Panc1 (cell line): ENCODE data around the gene PLIN5.

ENCODE experiments used
- CTCF ChIP-seq: fragments of 450-650 bp; IDR thresholded peaks from 2 replicates; pipeline ENCODE4 v1.5.1; 2017; ENCODE audit warnings: mild to moderate bottlenecking
- TCF7L2 ChIP-seq: IDR thresholded peaks from 2 replicates; pipeline ENCODE4 v1.6.1; 2011; ENCODE audit warnings: mild to moderate bottlenecking, low read depth, low read length, inconsistent platforms
- TF ChIP-seq, protein P1 (sequence below), 2 experiments: IDR thresholded peaks; 2 replicates each; pipeline ENCODE4 v1.6.1; 2011 to 2012; ENCODE audit warnings: low read depth in 2 of 2, control low read depth in 1 of 2, low read length in 1 of 2, mild to moderate bottlenecking in 1 of 2, moderate library complexity in 1 of 2; ENCODE audit not compliant: insufficient read depth in 1 of 2

DNA sequence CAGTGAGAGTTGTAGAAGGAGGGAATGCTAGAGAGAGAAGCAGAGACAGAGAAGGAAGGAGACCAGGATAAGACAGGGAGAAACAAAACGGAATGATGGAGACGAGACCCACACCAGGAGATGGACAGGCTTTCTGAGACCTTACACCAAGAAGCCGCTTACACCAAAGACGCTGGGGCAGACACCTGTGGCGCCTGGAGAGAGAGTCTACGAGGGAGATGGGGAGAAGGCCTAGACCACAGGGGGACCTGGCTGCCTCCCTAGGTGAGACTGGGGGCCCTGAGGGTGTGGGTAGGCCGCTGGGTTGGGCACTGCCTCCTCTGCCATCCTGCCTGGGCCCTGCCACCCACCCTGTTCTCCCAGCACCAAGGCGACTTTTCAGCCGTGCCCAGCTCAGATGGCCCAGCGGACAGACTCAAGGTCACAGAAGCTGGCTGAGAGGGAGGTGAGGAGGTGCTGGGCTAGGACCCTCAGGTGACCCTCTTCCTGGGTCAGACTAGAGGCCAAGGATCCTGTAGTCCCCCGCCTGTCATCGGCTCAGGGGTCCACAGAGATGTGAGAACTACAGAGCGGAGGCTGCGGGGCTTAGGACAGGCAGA, 5.0 kb downstream of the PLIN5 start:
- TF ChIP-seq CTCF (no peak), TCF7L2 (no peak)
- TF ChIP-seq, protein P1, sequence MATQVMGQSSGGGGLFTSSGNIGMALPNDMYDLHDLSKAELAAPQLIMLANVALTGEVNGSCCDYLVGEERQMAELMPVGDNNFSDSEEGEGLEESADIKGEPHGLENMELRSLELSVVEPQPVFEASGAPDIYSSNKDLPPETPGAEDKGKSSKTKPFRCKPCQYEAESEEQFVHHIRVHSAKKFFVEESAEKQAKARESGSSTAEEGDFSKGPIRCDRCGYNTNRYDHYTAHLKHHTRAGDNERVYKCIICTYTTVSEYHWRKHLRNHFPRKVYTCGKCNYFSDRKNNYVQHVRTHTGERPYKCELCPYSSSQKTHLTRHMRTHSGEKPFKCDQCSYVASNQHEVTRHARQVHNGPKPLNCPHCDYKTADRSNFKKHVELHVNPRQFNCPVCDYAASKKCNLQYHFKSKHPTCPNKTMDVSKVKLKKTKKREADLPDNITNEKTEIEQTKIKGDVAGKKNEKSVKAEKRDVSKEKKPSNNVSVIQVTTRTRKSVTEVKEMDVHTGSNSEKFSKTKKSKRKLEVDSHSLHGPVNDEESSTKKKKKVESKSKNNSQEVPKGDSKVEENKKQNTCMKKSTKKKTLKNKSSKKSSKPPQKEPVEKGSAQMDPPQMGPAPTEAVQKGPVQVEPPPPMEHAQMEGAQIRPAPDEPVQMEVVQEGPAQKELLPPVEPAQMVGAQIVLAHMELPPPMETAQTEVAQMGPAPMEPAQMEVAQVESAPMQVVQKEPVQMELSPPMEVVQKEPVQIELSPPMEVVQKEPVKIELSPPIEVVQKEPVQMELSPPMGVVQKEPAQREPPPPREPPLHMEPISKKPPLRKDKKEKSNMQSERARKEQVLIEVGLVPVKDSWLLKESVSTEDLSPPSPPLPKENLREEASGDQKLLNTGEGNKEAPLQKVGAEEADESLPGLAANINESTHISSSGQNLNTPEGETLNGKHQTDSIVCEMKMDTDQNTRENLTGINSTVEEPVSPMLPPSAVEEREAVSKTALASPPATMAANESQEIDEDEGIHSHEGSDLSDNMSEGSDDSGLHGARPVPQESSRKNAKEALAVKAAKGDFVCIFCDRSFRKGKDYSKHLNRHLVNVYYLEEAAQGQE (IDR thresholded peaks at IDR 0.05; ENCODE audit: insufficient read depth in 1 of 2, low read depth in 2 of 2, low read length in 1 of 2), result no peak
